Brain microvascular endothelial cell (primary cell): ENCODE measurements around the gene TGM4.

Experiments used
- DNase-seq: peaks from one replicate; pipeline ENCODE4 v3.0.0-alpha.2; 2020
- H3K27ac ChIP-seq: fragments of 250-450 bp; sonication (Bioruptor Pico); 2 replicates; pipeline ENCODE4 v1.5.1; 2020; ENCODE audit warnings: mild to moderate bottlenecking, moderate library complexity
- H3K27me3 ChIP-seq: fragments of 250-450 bp; sonication (Bioruptor Pico); replicated peaks from 2 replicates; pipeline ENCODE4 v1.5.1; 2020; ENCODE audit warnings: mild to moderate bottlenecking
- H3K36me3 ChIP-seq: fragments of 250-450 bp; sonication (Bioruptor Pico); replicated peaks from 2 replicates; pipeline ENCODE4 v1.5.1; 2020; ENCODE audit warnings: mild to moderate bottlenecking
- H3K4me3 ChIP-seq: 2 replicates; pipeline ENCODE4 v1.5.1; 2011; ENCODE audit warnings: low read depth, mild to moderate bottlenecking, control low read depth, low read length, moderate library complexity
- in situ Hi-C: cut with HindIII; loops from 2 replicates; pipeline ENCODE4 v1.10.0; 2017; ENCODE audit warnings: low sequenced_read_pairs, low pct_ligation_motif_present
- TF ChIP-seq, protein P1 (sequence below): IDR thresholded peaks from 2 replicates; pipeline ENCODE4 v1.5.1; 2011; ENCODE audit warnings: low read depth, mild to moderate bottlenecking, moderate library complexity, low read length, control low read depth, inconsistent platforms; ENCODE audit errors: missing control alignments

The TGM4 gene

DNA sequence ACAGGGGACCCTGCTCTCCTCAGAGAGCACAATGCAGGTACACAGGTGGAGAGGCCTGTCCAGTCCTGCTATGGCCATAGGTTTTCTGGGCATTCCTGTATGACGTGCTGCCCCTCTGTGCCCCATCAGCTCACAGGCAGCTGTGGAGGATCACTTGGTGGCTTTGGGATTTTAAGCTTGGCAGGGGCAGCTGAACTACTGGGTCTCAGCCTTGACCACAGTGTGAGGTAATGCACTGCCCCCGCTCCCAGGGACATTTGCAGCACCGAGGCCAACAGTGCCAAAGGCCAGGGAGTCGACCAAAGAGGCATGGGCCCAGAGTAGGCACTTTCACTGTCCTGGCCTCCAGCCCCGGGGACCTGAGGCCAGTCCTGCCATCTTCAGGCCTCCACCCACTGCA lies 55.4 kb downstream of the TGM4 start:
- in situ Hi-C loops = no loop called here
- H3K36me3 ChIP-seq = peaks cover 16% of the 10 kb centered on the region
- no peak overlapping the region for H3K27ac ChIP-seq

GRCh38 chr3:44930911-44931310 lies 56.5 kb downstream of the TGM4 start:
- TF ChIP-seq, protein P1, sequence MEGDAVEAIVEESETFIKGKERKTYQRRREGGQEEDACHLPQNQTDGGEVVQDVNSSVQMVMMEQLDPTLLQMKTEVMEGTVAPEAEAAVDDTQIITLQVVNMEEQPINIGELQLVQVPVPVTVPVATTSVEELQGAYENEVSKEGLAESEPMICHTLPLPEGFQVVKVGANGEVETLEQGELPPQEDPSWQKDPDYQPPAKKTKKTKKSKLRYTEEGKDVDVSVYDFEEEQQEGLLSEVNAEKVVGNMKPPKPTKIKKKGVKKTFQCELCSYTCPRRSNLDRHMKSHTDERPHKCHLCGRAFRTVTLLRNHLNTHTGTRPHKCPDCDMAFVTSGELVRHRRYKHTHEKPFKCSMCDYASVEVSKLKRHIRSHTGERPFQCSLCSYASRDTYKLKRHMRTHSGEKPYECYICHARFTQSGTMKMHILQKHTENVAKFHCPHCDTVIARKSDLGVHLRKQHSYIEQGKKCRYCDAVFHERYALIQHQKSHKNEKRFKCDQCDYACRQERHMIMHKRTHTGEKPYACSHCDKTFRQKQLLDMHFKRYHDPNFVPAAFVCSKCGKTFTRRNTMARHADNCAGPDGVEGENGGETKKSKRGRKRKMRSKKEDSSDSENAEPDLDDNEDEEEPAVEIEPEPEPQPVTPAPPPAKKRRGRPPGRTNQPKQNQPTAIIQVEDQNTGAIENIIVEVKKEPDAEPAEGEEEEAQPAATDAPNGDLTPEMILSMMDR = no peak
- Histone ChIP-seq H3K27me3 (no peaks in the 10 kb centered on the region), H3K36me3 (peaks cover 13% of the 10 kb centered on the region), H3K27ac (no peak overlapping the region), H3K4me3 (no peak overlapping the region)
- in situ Hi-C loops = no loop called here
- DNase-seq = no peak

More for the DNA sequence above, 55.4 kb downstream of the TGM4 start:
- TF ChIP-seq, protein P1 = no peak
- no peak overlapping the region for H3K4me3 ChIP-seq
- no peak for DNase-seq
- no peaks in the 10 kb centered on the region for H3K27me3 ChIP-seq

GRCh38 chr3:44931791-44932190 lies 57.4 kb downstream of the TGM4 start:
- Histone ChIP-seq H3K27me3 (no peaks in the 10 kb centered on the region), H3K4me3 (no peak overlapping the region), H3K27ac (no peak overlapping the region), H3K36me3 (peaks cover 13% of the 10 kb centered on the region)
- in situ Hi-C loops = no loop called here
- DNase-seq = no peak
- TF ChIP-seq, protein P1 = no peak

DNA sequence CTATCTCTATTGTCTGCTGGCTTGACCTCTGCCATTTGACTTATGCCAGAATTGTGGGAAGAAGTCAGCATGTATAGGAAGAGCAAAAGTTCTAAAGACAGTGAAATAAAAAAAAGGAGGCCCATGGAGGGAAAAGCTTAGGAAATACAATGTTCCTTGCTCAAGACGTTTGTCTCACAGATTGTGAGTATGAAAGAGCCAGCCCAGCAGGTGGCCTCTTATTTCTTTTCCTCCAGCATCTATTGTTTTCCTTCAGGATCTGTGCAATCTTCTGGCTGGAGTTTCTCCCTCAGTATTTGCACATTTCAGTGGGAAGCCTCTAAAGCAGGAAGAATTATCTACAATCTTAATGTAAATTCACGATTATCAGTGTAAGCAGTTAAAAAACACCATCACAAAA lies 57.9 kb downstream of the TGM4 start:
- no peak overlapping the region for H3K27ac ChIP-seq
- DNase-seq = no peak
- in situ Hi-C loops = no loop called here
- H3K27me3 ChIP-seq = no peaks in the 10 kb centered on the region
- TF ChIP-seq, protein P1 = no peak
- peaks cover 13% of the 10 kb centered on the region for H3K36me3 ChIP-seq
- H3K4me3 ChIP-seq = no peak overlapping the region

DNA sequence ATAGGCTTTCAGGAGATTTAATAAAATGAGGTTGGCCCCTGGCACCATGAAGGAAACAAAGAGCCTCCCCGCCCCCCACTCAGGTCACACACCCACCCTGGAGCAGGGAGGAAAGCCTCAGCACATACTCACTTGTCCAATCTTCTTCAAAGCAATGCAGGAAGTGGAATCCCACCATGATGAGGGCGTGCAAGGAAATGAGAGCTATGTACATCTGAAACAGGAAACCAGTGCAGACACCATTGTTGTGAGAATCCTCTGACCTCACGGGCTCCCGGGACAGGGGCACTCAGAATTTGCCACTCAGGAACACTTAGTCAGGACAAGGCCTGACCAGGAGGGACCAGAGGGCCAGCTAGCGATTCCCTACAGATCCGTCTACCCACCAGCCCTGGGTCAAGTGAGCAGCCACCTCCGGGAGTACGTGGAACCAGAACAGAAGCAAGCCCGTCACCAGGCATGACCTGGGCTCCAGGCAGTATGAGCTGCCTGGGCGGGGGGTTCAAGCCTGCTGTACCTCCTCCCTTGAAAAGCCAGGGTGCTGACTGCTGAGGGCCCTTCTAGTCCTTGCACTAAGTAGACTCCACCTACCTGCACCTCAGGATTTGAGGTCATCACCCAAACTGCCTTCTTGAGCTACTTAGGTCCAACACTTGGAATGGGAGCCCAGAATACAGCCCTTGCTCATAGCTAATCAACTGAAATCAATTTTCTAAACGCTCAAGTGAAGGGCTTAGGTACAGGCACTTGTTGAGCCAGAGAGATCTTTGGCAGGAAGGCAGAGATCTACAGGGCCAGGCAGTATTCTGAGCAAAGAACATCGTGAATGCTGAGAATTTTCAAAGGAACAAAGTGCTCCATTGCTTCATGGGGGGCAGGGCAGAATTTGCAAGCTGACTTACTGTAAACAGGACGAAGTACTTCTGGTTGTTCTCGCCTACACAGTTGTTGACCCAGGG lies 58.9 kb downstream of the TGM4 start:
- in situ Hi-C loops = no loop called here
- no peak for DNase-seq
- Histone ChIP-seq H3K36me3 (peaks cover 13% of the 10 kb centered on the region), H3K4me3 (no peak overlapping the region), H3K27ac (no peak overlapping the region), H3K27me3 (no peaks in the 10 kb centered on the region)
- TF ChIP-seq, protein P1 = no peak

GRCh38 chr3:44939581-44940036 lies 65.2 kb downstream of the TGM4 start:
- no peaks in the 10 kb centered on the region for H3K36me3 ChIP-seq
- H3K27ac ChIP-seq = no peak overlapping the region
- no peak for DNase-seq
- in situ Hi-C loops = no loop called here
- TF ChIP-seq, protein P1 = no peak
- H3K27me3 ChIP-seq = no peaks in the 10 kb centered on the region
- no peak overlapping the region for H3K4me3 ChIP-seq
